ENCODE results near the gene CMTM8.

CMTM8 gene

GRCh38 chr3:32274306-32274705, 35.8 kb downstream of the CMTM8 start:
- Histone ChIP-seq H3K9me3 (ENCODE audit: insufficient read depth, low read length, severe bottlenecking) (no peaks in the 10 kb centered on the region), H2AFZ (ENCODE audit: low read depth, low read length) (no peak overlapping the region), H3K27ac (ENCODE audit: low read length) (no peak overlapping the region), H3K4me1 (ENCODE audit: insufficient read depth, low read length) (no peaks in the 10 kb centered on the region), H4K20me1 (ENCODE audit: insufficient read depth, low read length) (no peaks in the 10 kb centered on the region), H3K79me2 (ENCODE audit: insufficient read depth, low read length) (no peaks in the 10 kb centered on the region), H3K27me3 (ENCODE audit: insufficient read depth, low read length, poor library complexity) (no peaks in the 10 kb centered on the region), H3K9ac (ENCODE audit: low read depth, low read length) (no peak overlapping the region), H3K4me2 (ENCODE audit: insufficient read depth, low read length) (no peak overlapping the region), H3K4me3 (ENCODE audit: low read depth in 1 of 2, low read length in 2 of 2) (no peak overlapping the region), H3K36me3 (ENCODE audit: insufficient read depth, low read length) (no peaks in the 10 kb centered on the region)
- DNase-seq (no peak), ATAC-seq (ENCODE audit: insufficient read depth, low read depth) (no peak)
- no peak for TF ChIP-seq CTCF (IDR thresholded peaks at IDR 0.05; ENCODE audit: borderline replicate concordance, extremely low read depth, low read length, poor library complexity, severe bottlenecking)
- TF ChIP-seq EZH2 (IDR thresholded peaks at IDR 0.05; ENCODE audit: borderline replicate concordance, low read depth, low read length, severe bottlenecking): no peak

GRCh38 chr3:32275506-32275905, 37.0 kb downstream of the CMTM8 start:
- no peak overlapping the region for H3K4me3 ChIP-seq (ENCODE audit: low read depth in 1 of 2, low read length in 2 of 2)
- no peaks in the 10 kb centered on the region for H3K79me2 ChIP-seq (ENCODE audit: insufficient read depth, low read length)
- H3K9ac ChIP-seq (ENCODE audit: low read depth, low read length): no peak overlapping the region
- no peaks in the 10 kb centered on the region for H3K27me3 ChIP-seq (ENCODE audit: insufficient read depth, low read length, poor library complexity)
- TF ChIP-seq EZH2 (IDR thresholded peaks at IDR 0.05; ENCODE audit: borderline replicate concordance, low read depth, low read length, severe bottlenecking) (no peak), CTCF (IDR thresholded peaks at IDR 0.05; ENCODE audit: borderline replicate concordance, extremely low read depth, low read length, poor library complexity, severe bottlenecking) (no peak)
- ATAC-seq (ENCODE audit: insufficient read depth, low read depth) (no peak), DNase-seq (no peak)
- H3K9me3 ChIP-seq (ENCODE audit: insufficient read depth, low read length, severe bottlenecking): no peaks in the 10 kb centered on the region
- no peak overlapping the region for H3K4me2 ChIP-seq (ENCODE audit: insufficient read depth, low read length)
- H3K36me3 ChIP-seq (ENCODE audit: insufficient read depth, low read length): no peaks in the 10 kb centered on the region
- no peak overlapping the region for H3K27ac ChIP-seq (ENCODE audit: low read length)
- H2AFZ ChIP-seq (ENCODE audit: low read depth, low read length): no peak overlapping the region
- no peaks in the 10 kb centered on the region for H4K20me1 ChIP-seq (ENCODE audit: insufficient read depth, low read length)
- H3K4me1 ChIP-seq (ENCODE audit: insufficient read depth, low read length): no peaks in the 10 kb centered on the region

GRCh38 chr3:32276279-32276841, 37.9 kb downstream of the CMTM8 start:
- no peak for ATAC-seq (ENCODE audit: insufficient read depth, low read depth)
- no peak overlapping the region for H3K4me2 ChIP-seq (ENCODE audit: insufficient read depth, low read length)

More at GRCh38 chr3:32276279-32276841, 37.9 kb downstream of the CMTM8 start:
- H3K9ac ChIP-seq (ENCODE audit: low read depth, low read length): no peak overlapping the region
- no peaks in the 10 kb centered on the region for H3K79me2 ChIP-seq (ENCODE audit: insufficient read depth, low read length)
- H3K27ac ChIP-seq (ENCODE audit: low read length): no peak overlapping the region
- TF ChIP-seq EZH2 (IDR thresholded peaks at IDR 0.05; ENCODE audit: borderline replicate concordance, low read depth, low read length, severe bottlenecking) (no peak), CTCF (IDR thresholded peaks at IDR 0.05; ENCODE audit: borderline replicate concordance, extremely low read depth, low read length, poor library complexity, severe bottlenecking) (no peak)
- no peaks in the 10 kb centered on the region for H3K9me3 ChIP-seq (ENCODE audit: insufficient read depth, low read length, severe bottlenecking)
- DNase-seq: no peak
- no peak overlapping the region for H3K4me3 ChIP-seq (ENCODE audit: low read depth in 1 of 2, low read length in 2 of 2)
- no peak overlapping the region for H2AFZ ChIP-seq (ENCODE audit: low read depth, low read length)
- H3K4me1 ChIP-seq (ENCODE audit: insufficient read depth, low read length): no peaks in the 10 kb centered on the region
- no peaks in the 10 kb centered on the region for H4K20me1 ChIP-seq (ENCODE audit: insufficient read depth, low read length)
- no peaks in the 10 kb centered on the region for H3K27me3 ChIP-seq (ENCODE audit: insufficient read depth, low read length, poor library complexity)
- no peaks in the 10 kb centered on the region for H3K36me3 ChIP-seq (ENCODE audit: insufficient read depth, low read length)
